Measurements from ENCODE around the gene CHRNE. TPM values are rescaled to one million over a fixed set of nuclear protein-coding genes. Genes with fewer than 3 reads are reported as not detected.
A peak's percentile ranks its signal among the peaks of the same experiment; 100 is the strongest.

CHRNE gene
- total and polyA plus RNA-seq, 2 of the 13 experiments (the other 11 are each of a cell fraction or from before 2014, with no cell fraction given) = 0.53 to 0.59 TPM

DNA sequence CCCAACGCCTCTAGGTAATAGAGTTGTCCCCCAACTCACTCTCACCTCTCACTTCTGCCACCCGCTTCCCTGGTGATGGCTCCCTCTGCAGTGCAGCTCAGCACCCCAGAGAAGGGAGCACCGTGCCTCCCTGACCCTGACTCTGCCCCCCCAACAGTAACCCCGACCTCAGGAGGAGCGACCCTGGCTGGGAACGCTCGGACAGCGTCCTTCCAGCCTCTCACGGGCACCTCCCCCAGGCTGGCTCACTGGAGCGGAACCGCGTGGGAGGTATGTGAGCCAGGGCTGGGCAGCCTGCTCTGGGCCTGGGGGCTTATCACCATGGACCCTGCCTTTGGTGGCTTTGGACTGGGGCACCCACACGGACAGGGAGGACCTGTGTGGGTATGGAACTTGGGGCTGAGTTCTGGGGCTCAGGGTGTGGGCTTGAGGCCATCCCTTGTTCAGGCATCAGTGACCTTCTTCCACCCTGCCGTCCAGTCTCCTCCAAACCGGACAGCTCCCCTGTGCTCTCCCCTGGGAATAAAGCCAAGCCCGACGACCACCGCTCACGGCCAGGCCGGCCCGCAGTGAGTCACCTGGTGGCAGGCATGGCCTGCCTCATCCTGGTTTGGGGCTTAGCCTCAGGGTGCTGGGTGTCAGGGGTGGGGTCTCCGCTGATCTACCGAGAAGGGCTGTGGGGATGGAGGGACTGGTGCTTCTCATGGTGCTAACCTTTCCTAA, 10.2 kb downstream of the CHRNE start:
- Histone ChIP-seq H4K20me1 (ENCODE audit: insufficient read depth, low read length) (no peaks in the 10 kb centered on the region), H3K4me3 (replicated peaks in 1 of 3; ENCODE audit: insufficient read depth in 1 of 3, low read depth in 2 of 3, low read length in 3 of 3) (no peak overlapping the region), H3K27me3 (ENCODE audit: control insufficient read depth in 1 of 2, insufficient read depth in 2 of 2, low read length in 2 of 2) (no peaks in the 10 kb centered on the region), H3K4me2 (ENCODE audit: low read depth, low read length) (no peak overlapping the region), H3K4me1 (ENCODE audit: insufficient read depth, low read length) (no peaks in the 10 kb centered on the region), H3K79me2 (ENCODE audit: insufficient read depth, low read length) (no peaks in the 10 kb centered on the region), H3K27ac (ENCODE audit: extremely low read length, insufficient read depth, low read length) (no peak overlapping the region), H3K36me3 (replicated peaks in 1 of 2; ENCODE audit: control insufficient read depth in 1 of 2, insufficient read depth in 2 of 2, low read length in 2 of 2) (peaks cover 37 to 77% of the 10 kb centered on the region in 2 experiments; a peak in 4 of 5 replicates), H3K9ac (ENCODE audit: insufficient read depth, low read depth, low read length) (no peak overlapping the region), H3K9me3 (ENCODE audit: low read length) (no peaks in the 10 kb centered on the region), H2AFZ (ENCODE audit: low read length) (no peak overlapping the region)
- intact Hi-C loops (cut with micrococcal nuclease; ENCODE audit: unreplicated experiment) = no loop called here
- FAIRE-seq (no peak), DNase-seq (ENCODE audit: low spot score) (no peak), ATAC-seq (no peak)
- 98% methylated on average over 14 of the region's 23 CpGs for WGBS (ENCODE audit: low lambda C conversion rate)
- TF ChIP-seq, protein P1, sequence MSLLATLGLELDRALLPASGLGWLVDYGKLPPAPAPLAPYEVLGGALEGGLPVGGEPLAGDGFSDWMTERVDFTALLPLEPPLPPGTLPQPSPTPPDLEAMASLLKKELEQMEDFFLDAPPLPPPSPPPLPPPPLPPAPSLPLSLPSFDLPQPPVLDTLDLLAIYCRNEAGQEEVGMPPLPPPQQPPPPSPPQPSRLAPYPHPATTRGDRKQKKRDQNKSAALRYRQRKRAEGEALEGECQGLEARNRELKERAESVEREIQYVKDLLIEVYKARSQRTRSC (CRISPR knock-in tag; IDR thresholded peaks at IDR 0.05; ENCODE audit: low read depth) = no peak
- TF ChIP-seq AGO2 (optimal IDR thresholded peaks at IDR 0.05; ENCODE audit: low read depth, low read length) = peak; percentile 74
- TF ChIP-seq, protein P2, sequence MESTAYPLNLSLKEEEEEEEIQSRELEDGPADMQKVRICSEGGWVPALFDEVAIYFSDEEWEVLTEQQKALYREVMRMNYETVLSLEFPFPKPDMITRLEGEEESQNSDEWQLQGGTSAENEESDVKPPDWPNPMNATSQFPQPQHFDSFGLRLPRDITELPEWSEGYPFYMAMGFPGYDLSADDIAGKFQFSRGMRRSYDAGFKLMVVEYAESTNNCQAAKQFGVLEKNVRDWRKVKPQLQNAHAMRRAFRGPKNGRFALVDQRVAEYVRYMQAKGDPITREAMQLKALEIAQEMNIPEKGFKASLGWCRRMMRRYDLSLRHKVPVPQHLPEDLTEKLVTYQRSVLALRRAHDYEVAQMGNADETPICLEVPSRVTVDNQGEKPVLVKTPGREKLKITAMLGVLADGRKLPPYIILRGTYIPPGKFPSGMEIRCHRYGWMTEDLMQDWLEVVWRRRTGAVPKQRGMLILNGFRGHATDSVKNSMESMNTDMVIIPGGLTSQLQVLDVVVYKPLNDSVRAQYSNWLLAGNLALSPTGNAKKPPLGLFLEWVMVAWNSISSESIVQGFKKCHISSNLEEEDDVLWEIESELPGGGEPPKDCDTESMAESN (CRISPR knock-in tag; conservative IDR thresholded peaks at IDR 0.05) = no peak
- POLR2A ChIA-PET = no interaction called here
- CTCF ChIA-PET (ENCODE audit: low intra/inter-chr PET ratio, low total read pairs) = no interaction called here
- in situ Hi-C loops (cut with HindIII; ENCODE audit: extremely low pct_ligation_motif_present, low pct_unique_long_range_greater_than_20kb) = loop anchor here (10.0 kb wide), 1 partner anchor 338 kb away; the partner anchor contains the start of gene MYBBP1A
- no TSS peak for BruUV-seq (replicated peaks)
